Hepatocyte (in vitro differentiated cells): Measurements from ENCODE around the gene SLC5A10.

Experiments used
- EZH2 ChIP-seq: fragments of 200-600 bp; sonication (generic); IDR thresholded peaks from 2 replicates; pipeline ENCODE4 v1.6.1; 2016; ENCODE audit warnings: antibody characterized with exemption, mild to moderate bottlenecking, borderline replicate concordance
- TF ChIP-seq, protein P1 (sequence below): fragments of 200-600 bp; sonication (generic); IDR thresholded peaks from 2 replicates; pipeline ENCODE4 v1.5.1; 2016; ENCODE audit warnings: antibody characterized with exemption, mild to moderate bottlenecking; ENCODE audit not compliant: poor library complexity

DNA sequence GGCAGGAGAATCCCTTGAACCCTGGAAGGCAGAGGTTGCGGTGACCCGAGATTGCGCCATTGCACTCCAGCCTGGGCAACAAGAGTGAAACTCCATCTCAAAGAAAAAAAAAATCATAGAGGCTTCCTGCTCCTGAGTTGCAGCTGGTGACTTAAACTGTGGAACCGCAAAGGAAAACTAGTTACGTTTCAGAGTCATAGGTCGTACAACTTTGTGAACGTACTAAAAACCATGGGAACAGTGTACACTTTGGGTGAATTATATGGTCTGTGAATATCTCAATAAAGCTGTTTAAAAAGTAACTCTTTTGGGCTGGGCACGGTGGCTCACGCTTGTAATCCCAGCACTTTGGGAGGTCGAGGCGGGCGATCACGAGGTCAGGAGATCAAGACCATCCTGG lies 23.6 kb downstream of the SLC5A10 start:
- TF ChIP-seq, protein P1, sequence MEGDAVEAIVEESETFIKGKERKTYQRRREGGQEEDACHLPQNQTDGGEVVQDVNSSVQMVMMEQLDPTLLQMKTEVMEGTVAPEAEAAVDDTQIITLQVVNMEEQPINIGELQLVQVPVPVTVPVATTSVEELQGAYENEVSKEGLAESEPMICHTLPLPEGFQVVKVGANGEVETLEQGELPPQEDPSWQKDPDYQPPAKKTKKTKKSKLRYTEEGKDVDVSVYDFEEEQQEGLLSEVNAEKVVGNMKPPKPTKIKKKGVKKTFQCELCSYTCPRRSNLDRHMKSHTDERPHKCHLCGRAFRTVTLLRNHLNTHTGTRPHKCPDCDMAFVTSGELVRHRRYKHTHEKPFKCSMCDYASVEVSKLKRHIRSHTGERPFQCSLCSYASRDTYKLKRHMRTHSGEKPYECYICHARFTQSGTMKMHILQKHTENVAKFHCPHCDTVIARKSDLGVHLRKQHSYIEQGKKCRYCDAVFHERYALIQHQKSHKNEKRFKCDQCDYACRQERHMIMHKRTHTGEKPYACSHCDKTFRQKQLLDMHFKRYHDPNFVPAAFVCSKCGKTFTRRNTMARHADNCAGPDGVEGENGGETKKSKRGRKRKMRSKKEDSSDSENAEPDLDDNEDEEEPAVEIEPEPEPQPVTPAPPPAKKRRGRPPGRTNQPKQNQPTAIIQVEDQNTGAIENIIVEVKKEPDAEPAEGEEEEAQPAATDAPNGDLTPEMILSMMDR: no peak
- no peak for TF ChIP-seq EZH2
